ENCODE data around the gene AP2B1. TPM values are rescaled to one million over a fixed set of nuclear protein-coding genes. Genes with fewer than 3 reads are reported as not detected.

The AP2B1 gene
- total and polyA plus RNA-seq, 9 of the 15 experiments (the other 6 are each of a cell fraction or from before 2014, with no cell fraction given): 60.1 to 287 (median 105) TPM

DNA sequence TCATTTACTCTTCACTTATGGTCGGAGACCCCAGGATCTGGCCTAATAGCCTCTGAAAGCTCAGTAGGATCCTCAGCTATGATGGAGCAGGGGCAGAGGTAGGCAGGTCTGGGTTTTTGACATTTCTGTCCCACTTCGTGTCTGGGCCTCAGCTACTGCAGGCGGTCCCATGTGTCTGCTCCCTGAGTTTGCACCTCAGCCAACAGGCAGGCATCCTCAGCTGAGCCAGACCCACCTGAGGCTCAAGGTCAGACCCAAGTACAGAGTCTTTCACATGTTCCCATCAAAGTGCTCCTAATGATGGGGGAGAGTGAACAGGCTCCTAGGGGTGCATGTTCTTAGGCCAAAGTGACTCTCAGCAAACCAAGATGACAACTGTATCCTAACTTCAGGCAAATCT is 141.4 kb downstream of the AP2B1 start (continued):
- TF ChIP-seq, protein P1, sequence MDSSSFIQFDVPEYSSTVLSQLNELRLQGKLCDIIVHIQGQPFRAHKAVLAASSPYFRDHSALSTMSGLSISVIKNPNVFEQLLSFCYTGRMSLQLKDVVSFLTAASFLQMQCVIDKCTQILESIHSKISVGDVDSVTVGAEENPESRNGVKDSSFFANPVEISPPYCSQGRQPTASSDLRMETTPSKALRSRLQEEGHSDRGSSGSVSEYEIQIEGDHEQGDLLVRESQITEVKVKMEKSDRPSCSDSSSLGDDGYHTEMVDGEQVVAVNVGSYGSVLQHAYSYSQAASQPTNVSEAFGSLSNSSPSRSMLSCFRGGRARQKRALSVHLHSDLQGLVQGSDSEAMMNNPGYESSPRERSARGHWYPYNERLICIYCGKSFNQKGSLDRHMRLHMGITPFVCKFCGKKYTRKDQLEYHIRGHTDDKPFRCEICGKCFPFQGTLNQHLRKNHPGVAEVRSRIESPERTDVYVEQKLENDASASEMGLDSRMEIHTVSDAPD (CRISPR knock-in tag; IDR thresholded peaks at IDR 0.05): no peak
- TF ChIP-seq POLR3A (IDR thresholded peaks at IDR 0.05; ENCODE audit: borderline replicate concordance, extremely low read depth, insufficient read depth, insufficient read length): no peak
- no peak for TF ChIP-seq ZNF175 (CRISPR knock-in tag; IDR thresholded peaks at IDR 0.05; ENCODE audit: low read depth)
- TF ChIP-seq, protein P2, sequence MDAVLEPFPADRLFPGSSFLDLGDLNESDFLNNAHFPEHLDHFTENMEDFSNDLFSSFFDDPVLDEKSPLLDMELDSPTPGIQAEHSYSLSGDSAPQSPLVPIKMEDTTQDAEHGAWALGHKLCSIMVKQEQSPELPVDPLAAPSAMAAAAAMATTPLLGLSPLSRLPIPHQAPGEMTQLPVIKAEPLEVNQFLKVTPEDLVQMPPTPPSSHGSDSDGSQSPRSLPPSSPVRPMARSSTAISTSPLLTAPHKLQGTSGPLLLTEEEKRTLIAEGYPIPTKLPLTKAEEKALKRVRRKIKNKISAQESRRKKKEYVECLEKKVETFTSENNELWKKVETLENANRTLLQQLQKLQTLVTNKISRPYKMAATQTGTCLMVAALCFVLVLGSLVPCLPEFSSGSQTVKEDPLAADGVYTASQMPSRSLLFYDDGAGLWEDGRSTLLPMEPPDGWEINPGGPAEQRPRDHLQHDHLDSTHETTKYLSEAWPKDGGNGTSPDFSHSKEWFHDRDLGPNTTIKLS (IDR thresholded peaks at IDR 0.05; ENCODE audit: borderline replicate concordance, low read depth): no peak
- TF ChIP-seq U2AF2 (optimal IDR thresholded peaks at IDR 0.05; ENCODE audit: low read depth, low read length): no peak
- TF ChIP-seq, protein P3, sequence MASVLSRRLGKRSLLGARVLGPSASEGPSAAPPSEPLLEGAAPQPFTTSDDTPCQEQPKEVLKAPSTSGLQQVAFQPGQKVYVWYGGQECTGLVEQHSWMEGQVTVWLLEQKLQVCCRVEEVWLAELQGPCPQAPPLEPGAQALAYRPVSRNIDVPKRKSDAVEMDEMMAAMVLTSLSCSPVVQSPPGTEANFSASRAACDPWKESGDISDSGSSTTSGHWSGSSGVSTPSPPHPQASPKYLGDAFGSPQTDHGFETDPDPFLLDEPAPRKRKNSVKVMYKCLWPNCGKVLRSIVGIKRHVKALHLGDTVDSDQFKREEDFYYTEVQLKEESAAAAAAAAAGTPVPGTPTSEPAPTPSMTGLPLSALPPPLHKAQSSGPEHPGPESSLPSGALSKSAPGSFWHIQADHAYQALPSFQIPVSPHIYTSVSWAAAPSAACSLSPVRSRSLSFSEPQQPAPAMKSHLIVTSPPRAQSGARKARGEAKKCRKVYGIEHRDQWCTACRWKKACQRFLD (CRISPR knock-in tag; IDR thresholded peaks at IDR 0.05): no peak
- no peak for TF ChIP-seq ILK (tag; IDR thresholded peaks at IDR 0.05; ENCODE audit: borderline replicate concordance, low read depth)

Measured in K562 (cell line).